Peyer's patch (tissue), 4 donors: Measurements from ENCODE around the gene CAPN5.

ENCODE experiments used
- POLR2A ChIP-seq, 2 donors: fragments of 450-650 bp; IDR thresholded peaks; one replicate each; pipeline ENCODE4 v1.5.1; 2017; ENCODE audit warnings: antibody characterized with exemption in 2 of 2, mild to moderate bottlenecking in 2 of 2, moderate library complexity in 2 of 2
- TF ChIP-seq, protein P1 (sequence below), 6 experiments: fragments of 450-650 bp in 4 of 6; fragments of 200-600 bp in 2 of 6; sonication (generic) in 1 of 6; IDR thresholded peaks; one replicate each; pipeline ENCODE4 v1.5.1; 2017 to 2019; ENCODE audit warnings: antibody characterized with exemption in 6 of 6, mild to moderate bottlenecking in 3 of 6, moderate library complexity in 1 of 6

- TF ChIP-seq, protein P1, sequence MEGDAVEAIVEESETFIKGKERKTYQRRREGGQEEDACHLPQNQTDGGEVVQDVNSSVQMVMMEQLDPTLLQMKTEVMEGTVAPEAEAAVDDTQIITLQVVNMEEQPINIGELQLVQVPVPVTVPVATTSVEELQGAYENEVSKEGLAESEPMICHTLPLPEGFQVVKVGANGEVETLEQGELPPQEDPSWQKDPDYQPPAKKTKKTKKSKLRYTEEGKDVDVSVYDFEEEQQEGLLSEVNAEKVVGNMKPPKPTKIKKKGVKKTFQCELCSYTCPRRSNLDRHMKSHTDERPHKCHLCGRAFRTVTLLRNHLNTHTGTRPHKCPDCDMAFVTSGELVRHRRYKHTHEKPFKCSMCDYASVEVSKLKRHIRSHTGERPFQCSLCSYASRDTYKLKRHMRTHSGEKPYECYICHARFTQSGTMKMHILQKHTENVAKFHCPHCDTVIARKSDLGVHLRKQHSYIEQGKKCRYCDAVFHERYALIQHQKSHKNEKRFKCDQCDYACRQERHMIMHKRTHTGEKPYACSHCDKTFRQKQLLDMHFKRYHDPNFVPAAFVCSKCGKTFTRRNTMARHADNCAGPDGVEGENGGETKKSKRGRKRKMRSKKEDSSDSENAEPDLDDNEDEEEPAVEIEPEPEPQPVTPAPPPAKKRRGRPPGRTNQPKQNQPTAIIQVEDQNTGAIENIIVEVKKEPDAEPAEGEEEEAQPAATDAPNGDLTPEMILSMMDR (IDR thresholded peaks at IDR 0.05) = no peak
- no peak for TF ChIP-seq POLR2A (IDR thresholded peaks at IDR 0.05)
Measured at GRCh38 chr11:77115181-77115611, 48.4 kb downstream of the CAPN5 start.
